ENCODE measurements around the gene NTHL1.

Gene NTHL1

GRCh38 chr16:2063861-2064260 lies 16.2 kb upstream of the NTHL1 start:
- Histone ChIP-seq H3K36me3 (ENCODE audit: control insufficient read depth in 2 of 2, insufficient read depth in 1 of 2, low read length in 2 of 2) (peaks cover 14 to 77% of the 10 kb centered on the region in 2 experiments; a peak in 2 of 3 replicates), H3K4me1 (ENCODE audit: control insufficient read depth, insufficient read depth, low read length) (no peaks in the 10 kb centered on the region), H3K9me3 (ENCODE audit: control insufficient read depth, insufficient read depth, low read depth, low read length) (no peaks in the 10 kb centered on the region), H3K4me3 (ENCODE audit: low read depth, low read length) (no peak overlapping the region), H3K27ac (ENCODE audit: extremely low read depth, low read depth, low read length) (no peak overlapping the region)
- ChIA-PET POLR2A (interaction anchor here (1.0 to 1.2 kb wide), 2 partner anchors 19 to 91 kb away, joined by 3 to 4 read pairs; partner anchors contain the start of gene TRAF7), CTCF (interaction anchor here (0.9 to 1.0 kb wide), 2 partner anchors 21 to 92 kb away, joined by 3 to 5 read pairs; partner anchors contain the start of gene TBL3)
- no peak for TF ChIP-seq HOXA7 (CRISPR knock-in tag; IDR thresholded peaks at IDR 0.05; ENCODE audit: borderline replicate concordance)
- no peak for TF ChIP-seq PRDM1 (tag by site-specific recombination; IDR thresholded peaks at IDR 0.05)
- no peak for TF ChIP-seq GFI1B (tag by site-specific recombination; IDR thresholded peaks at IDR 0.05)
- TF ChIP-seq ZNF175 (tag by site-specific recombination; IDR thresholded peaks at IDR 0.05) = no peak
- TF ChIP-seq ZBTB48 (tag by site-specific recombination; IDR thresholded peaks at IDR 0.05) = no peak

- ChIA-PET POLR2A (interaction anchor here (1.9 kb wide), 1 partner anchor 92 kb away, joined by 8 read pairs; the partner anchor contains the start of gene TRAF7), CTCF (no interaction called here)
- H3K4me1 ChIP-seq (ENCODE audit: control insufficient read depth, insufficient read depth, low read length) = no peaks in the 10 kb centered on the region
- no peaks in the 10 kb centered on the region for H3K9me3 ChIP-seq (ENCODE audit: control insufficient read depth, insufficient read depth, low read depth, low read length)
- no peak overlapping the region for H3K27ac ChIP-seq (ENCODE audit: extremely low read depth, low read depth, low read length)
- no peak for TF ChIP-seq ZBTB17 (tag by site-specific recombination; IDR thresholded peaks at IDR 0.05)
- no peak overlapping the region for H3K4me3 ChIP-seq (ENCODE audit: low read depth, low read length)
- H3K36me3 ChIP-seq (ENCODE audit: control insufficient read depth in 2 of 2, insufficient read depth in 1 of 2, low read length in 2 of 2) = peaks cover 11 to 78% of the 10 kb centered on the region in 2 experiments; a peak in 2 of 3 replicates
Measured at GRCh38 chr16:2062801-2063200, 15.2 kb upstream of the NTHL1 start.

DNA sequence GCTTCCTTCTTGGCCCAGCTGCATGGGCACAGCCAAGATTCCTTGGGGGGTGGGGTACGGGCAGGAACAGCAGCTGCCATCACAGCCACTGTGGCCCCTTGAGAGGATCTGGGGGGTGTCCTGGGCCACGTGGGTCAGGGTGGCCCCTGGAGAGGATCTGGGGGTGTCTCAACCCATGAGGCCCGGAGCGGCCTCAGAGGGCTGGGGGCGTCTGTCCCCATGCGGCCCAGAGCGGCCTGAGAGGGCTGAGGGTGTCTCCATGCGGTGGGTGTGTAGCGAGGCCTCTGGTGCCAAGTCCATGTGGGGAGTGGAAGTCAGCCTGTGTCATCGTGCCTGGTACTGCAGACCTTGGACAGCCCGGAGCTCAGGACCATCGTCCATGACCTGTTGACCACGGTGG lies 13.9 kb upstream of the NTHL1 start:
- ChIA-PET POLR2A (interaction anchor here (1.9 kb wide), 1 partner anchor 94 kb away, joined by 8 read pairs; the partner anchor contains the start of gene TRAF7), CTCF (no interaction called here)
- Histone ChIP-seq H3K27ac (ENCODE audit: extremely low read depth, low read depth, low read length) (no peak overlapping the region), H3K4me1 (ENCODE audit: control insufficient read depth, insufficient read depth, low read length) (no peaks in the 10 kb centered on the region), H3K9me3 (ENCODE audit: control insufficient read depth, insufficient read depth, low read depth, low read length) (no peaks in the 10 kb centered on the region), H3K36me3 (ENCODE audit: control insufficient read depth in 2 of 2, insufficient read depth in 1 of 2, low read length in 2 of 2) (peaks cover 4 to 77% of the 10 kb centered on the region in 2 experiments; a peak in 2 of 3 replicates), H3K4me3 (ENCODE audit: low read depth, low read length) (no peak overlapping the region)
- no peak for TF ChIP-seq ZNF433 (tag by site-specific recombination; IDR thresholded peaks at IDR 0.05; ENCODE audit: low read depth)

DNA sequence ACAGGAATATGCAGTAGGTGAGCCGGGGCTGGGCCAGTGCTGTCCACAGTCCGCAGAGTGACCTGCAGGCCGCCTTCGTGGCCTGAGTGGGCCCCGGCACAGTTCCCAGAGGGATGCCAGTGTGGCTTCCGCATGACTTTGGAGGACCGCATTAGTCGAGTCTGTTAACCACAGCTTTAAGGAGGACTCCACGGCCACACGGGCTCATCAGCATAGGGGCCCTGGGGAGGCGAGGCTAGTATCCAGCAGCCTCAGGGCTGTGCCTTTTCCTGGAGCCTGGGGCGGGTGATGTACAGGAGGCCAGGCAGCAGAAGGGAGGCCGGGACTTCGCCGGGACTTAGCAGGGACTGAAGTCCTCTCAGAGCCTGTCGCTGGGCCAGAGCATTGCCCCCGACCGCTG lies 13.4 kb upstream of the NTHL1 start:
- ChIA-PET POLR2A (no interaction called here), CTCF (no interaction called here)
- no peaks in the 10 kb centered on the region for H3K4me1 ChIP-seq (ENCODE audit: control insufficient read depth, insufficient read depth, low read length)
- H3K27ac ChIP-seq (ENCODE audit: extremely low read depth, low read depth, low read length) = no peak overlapping the region
- H3K36me3 ChIP-seq (ENCODE audit: control insufficient read depth in 2 of 2, insufficient read depth in 1 of 2, low read length in 2 of 2) = peaks cover 0 to 77% of the 10 kb centered on the region in 2 experiments; a peak in 2 of 3 replicates
- H3K9me3 ChIP-seq (ENCODE audit: control insufficient read depth, insufficient read depth, low read depth, low read length) = no peaks in the 10 kb centered on the region
- H3K4me3 ChIP-seq (ENCODE audit: low read depth, low read length) = no peak overlapping the region
- no peak for TF ChIP-seq ZNF514 (tag by site-specific recombination; IDR thresholded peaks at IDR 0.05)
- no peak for TF ChIP-seq ZNF76 (tag by site-specific recombination; IDR thresholded peaks at IDR 0.05; ENCODE audit: borderline replicate concordance, low read depth)
- TF ChIP-seq, protein P1, sequence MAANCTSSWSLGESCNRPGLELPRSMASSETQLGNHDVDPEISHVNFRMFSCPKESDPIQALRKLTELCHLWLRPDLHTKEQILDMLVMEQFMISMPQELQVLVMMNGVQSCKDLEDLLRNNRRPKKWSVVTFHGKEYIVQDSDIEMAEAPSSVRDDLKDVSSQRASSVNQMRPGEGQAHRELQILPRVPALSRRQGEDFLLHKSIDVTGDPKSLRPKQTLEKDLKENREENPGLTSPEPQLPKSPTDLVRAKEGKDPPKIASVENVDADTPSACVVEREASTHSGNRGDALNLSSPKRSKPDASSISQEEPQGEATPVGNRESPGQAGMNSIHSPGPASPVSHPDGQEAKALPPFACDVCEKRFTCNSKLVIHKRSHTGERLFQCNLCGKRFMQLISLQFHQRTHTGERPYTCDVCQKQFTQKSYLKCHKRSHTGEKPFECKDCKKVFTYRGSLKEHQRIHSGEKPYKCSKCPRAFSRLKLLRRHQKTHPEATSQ (tag by site-specific recombination; IDR thresholded peaks at IDR 0.05) = no peak
- TF ChIP-seq, protein P2, sequence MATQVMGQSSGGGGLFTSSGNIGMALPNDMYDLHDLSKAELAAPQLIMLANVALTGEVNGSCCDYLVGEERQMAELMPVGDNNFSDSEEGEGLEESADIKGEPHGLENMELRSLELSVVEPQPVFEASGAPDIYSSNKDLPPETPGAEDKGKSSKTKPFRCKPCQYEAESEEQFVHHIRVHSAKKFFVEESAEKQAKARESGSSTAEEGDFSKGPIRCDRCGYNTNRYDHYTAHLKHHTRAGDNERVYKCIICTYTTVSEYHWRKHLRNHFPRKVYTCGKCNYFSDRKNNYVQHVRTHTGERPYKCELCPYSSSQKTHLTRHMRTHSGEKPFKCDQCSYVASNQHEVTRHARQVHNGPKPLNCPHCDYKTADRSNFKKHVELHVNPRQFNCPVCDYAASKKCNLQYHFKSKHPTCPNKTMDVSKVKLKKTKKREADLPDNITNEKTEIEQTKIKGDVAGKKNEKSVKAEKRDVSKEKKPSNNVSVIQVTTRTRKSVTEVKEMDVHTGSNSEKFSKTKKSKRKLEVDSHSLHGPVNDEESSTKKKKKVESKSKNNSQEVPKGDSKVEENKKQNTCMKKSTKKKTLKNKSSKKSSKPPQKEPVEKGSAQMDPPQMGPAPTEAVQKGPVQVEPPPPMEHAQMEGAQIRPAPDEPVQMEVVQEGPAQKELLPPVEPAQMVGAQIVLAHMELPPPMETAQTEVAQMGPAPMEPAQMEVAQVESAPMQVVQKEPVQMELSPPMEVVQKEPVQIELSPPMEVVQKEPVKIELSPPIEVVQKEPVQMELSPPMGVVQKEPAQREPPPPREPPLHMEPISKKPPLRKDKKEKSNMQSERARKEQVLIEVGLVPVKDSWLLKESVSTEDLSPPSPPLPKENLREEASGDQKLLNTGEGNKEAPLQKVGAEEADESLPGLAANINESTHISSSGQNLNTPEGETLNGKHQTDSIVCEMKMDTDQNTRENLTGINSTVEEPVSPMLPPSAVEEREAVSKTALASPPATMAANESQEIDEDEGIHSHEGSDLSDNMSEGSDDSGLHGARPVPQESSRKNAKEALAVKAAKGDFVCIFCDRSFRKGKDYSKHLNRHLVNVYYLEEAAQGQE (tag by site-specific recombination; IDR thresholded peaks at IDR 0.05) = no peak
- no peak for TF ChIP-seq IKZF3 (tag by site-specific recombination; IDR thresholded peaks at IDR 0.05)
- TF ChIP-seq ZNF114 (tag by site-specific recombination; IDR thresholded peaks at IDR 0.05) = no peak
- TF ChIP-seq ZBTB49 (tag by site-specific recombination; IDR thresholded peaks at IDR 0.05; ENCODE audit: low read depth) = no peak
- no peak for TF ChIP-seq ZNF658 (tag by site-specific recombination; IDR thresholded peaks at IDR 0.05)
- no peak for TF ChIP-seq ZNF157 (tag by site-specific recombination; IDR thresholded peaks at IDR 0.05)
- no peak for TF ChIP-seq CTCF (tag by site-specific recombination; IDR thresholded peaks at IDR 0.05)
- TF ChIP-seq ZNF184 (tag by site-specific recombination; IDR thresholded peaks at IDR 0.05) = no peak
- TF ChIP-seq ZNF510 (tag by site-specific recombination; IDR thresholded peaks at IDR 0.05; ENCODE audit: insufficient replicate concordance) = no peak
- no peak for TF ChIP-seq TRIM28 (IDR thresholded peaks at IDR 0.05; ENCODE audit: borderline replicate concordance, low read length)
